NCI-H2171 (cell line): ENCODE measurements around the gene SDK2.

Experiments used
- DNase-seq: peaks from one replicate; lab custom pipeline; 2025; lab: John Stamatoyannopoulos, UW

The SDK2 gene

DNA sequence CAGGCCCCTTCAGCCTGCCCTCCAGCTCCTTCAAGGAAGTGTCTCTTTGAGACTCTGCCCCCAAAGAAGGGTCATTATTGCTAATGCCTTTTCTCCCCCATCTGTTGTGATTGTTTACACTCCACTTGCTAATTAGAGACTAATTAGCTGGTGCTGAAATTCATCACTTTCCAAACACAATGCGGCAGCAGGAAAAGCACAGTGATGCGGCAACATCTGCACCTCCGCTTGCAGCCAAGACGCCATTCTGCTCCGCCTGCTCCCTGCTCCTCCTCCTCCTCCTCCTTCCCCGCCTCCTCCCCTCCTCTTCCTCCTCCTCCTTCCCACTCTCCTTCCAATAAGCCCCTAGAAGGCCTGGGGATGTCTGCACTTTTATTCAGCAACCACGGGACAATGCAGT is 110.5 kb downstream of the SDK2 start:
- no peak for DNase-seq

DNA sequence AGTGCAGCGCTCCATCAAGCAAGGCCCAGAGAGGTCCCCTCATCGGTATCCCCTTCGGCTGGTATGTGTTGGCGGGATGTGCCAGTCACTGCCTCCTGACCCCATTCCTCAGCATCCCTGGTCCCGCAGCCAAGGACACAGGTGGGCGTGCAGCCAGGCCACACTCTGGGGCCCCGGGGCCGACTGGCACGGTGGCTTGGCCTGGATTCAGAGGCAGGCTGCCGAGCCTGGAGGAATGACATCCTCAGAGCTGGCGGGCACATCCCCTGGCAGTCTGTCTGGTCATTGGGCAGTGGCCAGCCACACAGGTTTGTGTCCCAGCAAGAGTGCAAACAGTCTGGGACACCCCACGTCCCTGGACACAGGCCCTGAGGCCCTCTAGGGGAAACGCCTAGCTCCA is 111.1 kb downstream of the SDK2 start:
- DNase-seq, result no peak

DNA sequence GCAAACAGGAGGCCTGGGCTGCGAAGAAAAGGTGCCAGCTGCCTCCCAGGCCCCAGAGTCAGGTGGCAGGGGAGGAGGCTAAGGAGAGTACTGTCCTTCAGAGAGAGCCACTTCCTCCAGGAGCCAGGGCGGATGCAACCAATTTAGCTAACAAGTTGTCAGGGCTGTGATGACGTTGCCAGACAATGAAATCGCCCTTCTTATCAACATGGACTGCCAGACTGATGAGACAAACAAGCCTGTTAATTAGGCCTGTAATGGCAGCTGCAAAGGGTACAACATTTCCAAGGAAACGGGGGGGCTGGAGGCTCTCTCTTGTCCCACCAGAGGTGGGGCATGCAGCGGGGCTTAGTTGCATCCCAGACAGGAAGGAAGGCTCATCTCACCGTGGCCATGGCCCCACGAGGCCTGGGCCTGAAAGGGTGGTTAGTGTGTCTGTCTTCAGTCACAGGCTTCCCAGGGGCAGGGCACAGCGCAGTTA is 111.8 kb downstream of the SDK2 start:
- DNase-seq, result peak; percentile 18

DNA sequence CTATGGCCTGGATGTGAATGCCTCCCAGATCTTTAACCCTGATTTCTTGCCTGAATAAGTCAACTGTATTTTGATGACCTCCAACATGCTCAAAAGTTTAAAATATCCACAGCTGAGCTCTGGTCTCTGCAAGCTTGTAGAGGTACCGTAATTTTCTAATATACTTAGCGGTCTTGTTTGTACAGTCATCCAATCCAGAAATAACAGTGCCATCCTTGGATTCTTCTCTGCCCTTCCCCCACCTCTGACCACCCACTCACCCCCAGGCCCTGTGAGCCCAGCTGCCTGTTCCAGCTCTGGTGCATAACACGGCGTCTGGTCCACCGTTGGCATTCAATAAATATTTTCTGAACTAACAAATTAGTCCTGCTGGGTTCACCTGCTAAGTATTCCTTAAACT is 113.1 kb downstream of the SDK2 start:
- DNase-seq, result no peak

DNA sequence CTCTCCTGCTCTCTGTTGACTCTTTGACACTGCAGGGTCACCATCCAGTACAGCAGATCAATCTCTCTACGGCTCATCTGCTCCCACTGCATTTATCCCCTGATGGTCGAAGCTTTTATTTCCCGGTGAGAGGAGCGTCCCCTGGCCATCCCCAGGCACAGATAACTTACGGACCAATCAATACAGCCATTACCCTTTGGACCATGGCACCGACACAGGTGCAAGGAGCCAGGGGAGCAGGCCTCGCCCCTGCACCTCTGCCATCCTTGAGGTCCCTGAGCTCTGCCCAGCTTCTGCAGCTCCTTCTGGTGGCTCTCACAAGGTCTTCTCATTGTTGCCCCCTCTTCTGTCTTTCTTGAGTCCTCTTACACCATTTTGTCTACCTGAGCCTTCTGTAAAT is 115.6 kb downstream of the SDK2 start:
- DNase-seq, result no peak

DNA sequence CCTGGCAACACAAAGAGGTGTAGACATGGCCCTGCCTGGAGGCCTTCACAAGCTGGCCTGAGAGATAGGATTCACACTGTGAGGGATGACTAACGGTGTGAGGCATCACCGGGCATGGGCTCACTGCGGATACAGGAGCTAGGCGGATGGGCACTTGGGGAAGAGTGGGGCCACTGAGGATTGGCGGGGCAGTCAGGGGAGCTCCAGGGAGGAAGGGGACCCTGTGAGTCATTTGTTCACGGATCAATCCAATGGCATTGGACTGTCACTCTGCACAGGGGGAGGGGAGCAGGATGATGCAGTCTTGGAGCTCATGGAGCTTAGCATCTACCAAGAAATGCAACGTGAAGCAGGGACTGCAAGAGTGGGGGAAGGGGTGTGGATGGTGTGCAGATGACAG is 117.3 kb downstream of the SDK2 start:
- DNase-seq, result no peak

DNA sequence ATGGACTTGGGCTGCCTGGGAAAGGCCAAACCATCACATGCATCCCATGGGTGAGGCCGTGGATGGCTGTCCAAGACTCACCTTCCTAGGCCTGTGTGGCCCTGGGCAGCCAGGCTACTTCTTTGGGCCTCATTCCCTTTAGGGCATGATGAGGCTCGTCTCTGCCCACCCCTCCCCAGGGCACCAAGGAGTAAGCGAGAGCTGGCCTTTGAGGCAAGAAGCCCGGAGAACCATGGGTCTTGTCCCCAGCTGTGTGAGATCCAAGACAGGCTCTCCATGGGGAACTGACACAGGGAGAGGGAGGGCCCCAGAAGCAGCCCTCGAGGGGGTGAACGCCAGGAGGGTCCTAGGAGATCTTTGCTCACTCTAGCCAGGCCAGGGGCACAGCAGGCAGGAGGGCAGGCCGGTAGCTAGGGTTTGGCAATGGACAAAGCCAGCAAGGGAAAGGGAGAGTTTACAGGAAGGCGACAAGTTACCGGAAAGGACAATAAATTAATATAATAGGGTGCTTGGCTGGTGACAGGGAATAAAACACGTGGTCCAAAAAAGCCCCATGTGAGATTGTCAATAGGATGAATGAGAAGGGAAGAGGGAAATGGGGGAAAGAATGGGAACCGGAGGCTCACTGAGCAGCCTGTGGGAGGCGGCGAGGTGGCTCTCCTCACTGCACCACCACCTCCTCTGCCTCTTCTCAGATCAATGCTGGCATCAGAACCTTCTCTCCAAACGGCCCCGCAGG is 119.1 kb downstream of the SDK2 start:
- DNase-seq, result no peak

DNA sequence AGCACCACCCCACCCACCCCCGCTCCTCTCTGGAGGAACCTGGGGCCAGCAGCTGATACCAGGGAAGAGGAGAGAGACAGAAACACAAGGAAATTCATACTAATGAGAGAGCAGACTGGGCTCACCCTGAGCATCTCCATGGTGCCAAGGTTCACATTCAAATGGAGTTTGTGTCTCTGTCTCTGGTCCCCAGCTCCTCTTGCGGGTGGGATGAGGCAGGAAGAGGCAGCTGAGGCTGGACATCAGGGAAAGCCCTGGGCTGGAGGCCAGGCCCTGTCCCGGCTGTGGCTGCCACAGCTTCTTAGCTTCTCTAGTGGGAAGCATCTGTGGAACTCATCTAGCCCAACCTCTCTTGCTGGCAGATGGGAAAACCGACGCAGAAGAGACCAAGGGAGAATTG is 121.5 kb downstream of the SDK2 start:
- no peak for DNase-seq

DNA sequence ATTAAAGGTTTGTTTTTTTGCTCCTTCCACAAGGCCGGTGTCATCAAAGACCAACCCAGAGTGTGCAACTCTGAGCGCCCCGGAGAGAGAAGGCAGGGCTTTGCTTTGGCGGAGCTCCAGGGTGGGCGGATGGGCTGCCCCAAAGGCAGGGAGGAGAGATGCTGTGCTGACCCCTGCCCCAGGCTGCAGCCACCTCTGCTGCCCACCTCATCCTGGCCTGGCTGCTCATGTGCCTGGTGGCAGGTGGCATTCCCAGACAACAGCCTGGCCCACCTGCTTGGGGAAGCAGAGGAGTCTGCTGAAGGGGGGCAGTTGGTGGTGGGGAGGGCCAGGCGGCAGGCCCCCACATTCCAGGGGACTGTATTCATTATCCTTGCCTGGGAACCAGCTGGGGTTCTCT is 122.1 kb downstream of the SDK2 start:
- DNase-seq, result no peak

DNA sequence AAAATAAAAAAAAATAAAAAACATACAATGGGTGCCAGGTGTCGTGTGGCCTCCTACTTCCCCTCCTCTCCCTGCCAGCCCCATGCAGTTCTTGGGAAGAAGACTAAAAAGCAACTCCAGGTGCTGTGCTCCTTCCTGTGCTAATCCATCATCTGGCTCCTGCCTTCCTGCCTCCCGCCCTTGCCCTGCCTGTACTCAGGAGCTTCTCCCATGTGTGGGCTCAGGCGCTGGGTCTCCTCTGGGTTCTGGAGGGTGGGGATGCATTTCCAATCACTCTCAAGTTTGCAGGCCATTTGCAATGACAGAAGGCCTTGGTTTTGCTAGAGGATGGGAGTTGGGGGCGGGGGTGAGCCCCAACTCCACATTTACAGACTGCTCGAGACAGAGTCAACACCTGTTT is 122.9 kb downstream of the SDK2 start:
- DNase-seq, result peak; percentile 44

DNA sequence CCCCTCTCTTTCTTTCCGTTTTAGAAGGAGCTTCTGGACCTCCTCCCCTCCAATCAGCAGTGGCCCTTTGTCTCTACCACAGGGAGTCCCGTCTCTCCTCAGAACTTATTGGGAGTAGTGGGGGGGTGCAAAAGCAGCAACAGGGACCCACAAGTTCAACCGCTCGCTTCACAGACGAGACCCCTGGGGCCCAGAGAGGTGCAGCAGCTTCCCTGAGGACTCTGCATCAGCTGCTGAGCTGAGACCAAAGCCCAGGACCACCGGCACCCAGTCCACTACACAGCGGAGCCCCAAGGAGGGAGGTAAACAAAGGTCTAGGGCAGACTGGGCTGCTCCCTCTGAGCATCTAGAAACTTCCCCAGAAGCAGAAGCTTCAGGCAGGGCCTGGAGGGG is 123.9 kb downstream of the SDK2 start:
- no peak for DNase-seq

DNA sequence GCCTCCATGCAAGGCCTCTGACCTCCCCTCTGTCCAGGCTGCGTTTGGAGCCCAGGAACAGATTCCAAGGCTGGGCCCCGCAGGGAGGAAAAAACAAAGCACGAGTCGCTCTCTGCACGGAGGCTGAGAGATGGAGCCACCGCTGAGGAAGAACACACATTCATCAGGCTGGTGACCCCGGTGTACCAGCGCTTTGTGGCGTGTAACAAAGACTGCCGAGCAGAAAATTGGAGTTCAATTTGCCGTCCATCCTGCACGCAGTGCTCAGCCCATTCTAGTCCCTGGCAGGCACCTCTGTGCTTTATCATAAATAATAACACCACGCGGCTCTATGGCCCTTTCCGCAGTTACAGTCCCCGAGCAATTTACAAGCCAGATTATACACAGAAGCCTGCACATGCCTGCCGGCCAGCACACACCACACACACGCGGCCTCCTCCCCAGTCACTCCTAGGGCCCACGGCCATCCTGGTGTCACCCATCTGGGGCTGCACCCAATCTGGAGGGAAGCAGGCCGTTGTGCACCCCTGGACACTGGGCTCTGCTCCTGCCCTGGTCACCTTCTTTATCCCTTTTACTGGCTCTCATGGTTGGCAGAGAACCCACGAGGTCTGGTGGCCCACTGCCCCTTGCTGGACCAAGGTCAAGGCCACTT is 124.4 kb downstream of the SDK2 start:
- no peak for DNase-seq

DNA sequence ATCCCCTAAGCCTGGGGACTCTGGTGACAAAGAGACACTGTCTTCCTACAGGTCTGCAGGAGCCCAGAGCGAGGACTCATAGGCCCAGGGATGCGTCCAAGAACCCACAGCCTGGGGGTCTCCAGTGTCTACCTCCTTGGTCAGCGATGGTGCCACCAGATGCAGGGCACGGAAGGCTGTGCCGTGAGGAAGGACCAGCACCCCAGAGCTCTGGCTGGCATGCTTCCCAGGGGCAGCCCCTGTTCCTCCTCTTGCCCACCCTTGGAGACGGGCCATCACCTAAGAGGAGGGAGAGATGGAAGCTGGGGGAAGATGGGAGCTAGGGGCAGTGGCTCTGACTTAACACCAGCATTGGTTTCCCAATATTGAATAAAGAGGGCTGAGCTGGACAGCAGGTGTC is 125.2 kb downstream of the SDK2 start:
- DNase-seq, result no peak

DNA sequence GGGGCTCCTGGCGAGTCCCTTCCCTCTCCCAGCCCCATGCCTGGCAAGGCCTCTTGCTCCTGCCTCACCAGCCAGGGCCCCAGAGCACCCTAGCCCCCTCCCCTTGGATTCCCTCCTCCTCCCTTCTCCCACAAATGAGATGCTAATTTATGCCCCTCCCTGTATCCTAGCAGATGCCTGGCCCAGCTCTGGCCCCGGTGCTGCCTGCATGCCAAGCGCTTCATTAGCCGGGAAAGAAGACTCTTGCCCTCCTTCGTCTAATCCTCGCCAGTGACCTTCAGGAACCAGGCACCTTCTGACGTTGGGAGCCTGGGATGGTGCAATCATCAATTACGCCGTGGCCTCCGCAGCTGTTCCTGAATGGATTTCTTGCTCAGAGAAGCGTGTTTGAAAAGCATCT is 127.8 kb downstream of the SDK2 start:
- no peak for DNase-seq

DNA sequence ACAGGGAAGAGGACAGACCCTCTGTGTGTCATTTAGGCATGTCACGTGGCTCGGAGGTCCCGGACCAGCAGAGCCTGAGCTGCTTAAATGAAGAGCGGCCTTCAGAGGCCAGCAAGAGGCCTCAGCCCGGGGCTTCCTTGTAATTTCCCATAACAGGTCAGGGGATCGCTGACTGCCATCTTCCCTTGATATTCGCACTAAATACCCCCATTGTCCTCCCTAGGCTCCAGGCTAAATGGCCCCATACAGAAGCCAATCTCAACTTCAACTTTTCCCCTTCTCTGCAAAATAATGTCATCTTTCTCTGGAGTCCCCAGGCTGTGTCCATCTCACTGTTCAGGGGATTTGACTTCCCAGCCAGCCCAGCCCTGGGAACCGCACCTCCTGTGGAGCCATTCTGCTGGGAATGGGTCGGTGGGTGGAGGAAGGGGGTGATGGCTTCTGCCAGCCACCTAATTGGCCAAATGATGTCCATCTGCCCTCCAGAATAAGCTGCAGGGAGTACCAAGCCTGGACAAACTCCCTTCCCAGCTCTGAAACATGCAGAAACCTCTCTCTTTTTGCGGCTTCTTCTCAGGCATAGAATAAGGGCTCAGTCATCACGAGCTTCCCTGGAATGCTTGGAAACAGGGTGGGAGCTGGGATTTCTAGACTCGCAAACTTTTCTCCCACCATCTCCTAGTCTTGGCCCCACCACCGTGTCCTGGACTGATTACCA is 129.9 kb downstream of the SDK2 start:
- DNase-seq, result no peak

DNA sequence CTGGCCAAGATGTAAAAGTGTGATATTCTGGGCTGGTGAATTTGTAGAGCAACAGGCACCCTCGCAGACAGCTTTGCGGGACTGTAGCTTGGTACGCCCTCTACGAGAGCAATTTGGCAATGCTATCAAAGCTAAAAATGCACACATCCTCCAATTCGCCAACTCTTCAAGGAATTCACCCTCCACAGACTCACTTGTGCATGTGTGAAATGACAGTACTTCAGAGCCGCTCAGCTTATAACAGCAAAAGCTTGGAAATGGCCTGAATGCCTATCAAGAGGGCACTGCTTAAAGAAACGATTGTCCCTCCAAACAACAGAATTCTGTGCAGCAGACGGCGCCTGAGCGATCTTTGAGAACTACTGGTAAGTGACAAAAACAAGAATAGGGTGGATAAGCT is 130.8 kb downstream of the SDK2 start:
- no peak for DNase-seq

DNA sequence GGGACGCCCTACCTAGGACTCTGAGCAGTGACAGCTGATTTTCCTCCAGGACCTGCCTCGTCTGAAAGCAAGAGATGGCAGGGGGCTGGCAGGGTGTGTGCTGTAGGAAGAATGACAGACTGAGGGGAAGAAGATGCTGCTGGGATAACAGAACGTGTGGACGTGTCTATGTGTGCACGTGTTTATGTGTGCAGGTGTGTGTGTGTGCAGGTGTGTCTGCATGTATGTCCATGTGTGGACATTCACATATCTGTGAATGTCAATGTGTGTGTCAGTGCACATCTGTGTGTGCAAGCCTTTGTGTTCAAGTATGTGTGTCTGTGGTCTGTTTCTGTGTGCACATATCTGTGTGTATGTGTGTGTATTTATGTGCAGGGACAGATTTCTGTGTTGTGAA is 132.5 kb downstream of the SDK2 start:
- no peak for DNase-seq

DNA sequence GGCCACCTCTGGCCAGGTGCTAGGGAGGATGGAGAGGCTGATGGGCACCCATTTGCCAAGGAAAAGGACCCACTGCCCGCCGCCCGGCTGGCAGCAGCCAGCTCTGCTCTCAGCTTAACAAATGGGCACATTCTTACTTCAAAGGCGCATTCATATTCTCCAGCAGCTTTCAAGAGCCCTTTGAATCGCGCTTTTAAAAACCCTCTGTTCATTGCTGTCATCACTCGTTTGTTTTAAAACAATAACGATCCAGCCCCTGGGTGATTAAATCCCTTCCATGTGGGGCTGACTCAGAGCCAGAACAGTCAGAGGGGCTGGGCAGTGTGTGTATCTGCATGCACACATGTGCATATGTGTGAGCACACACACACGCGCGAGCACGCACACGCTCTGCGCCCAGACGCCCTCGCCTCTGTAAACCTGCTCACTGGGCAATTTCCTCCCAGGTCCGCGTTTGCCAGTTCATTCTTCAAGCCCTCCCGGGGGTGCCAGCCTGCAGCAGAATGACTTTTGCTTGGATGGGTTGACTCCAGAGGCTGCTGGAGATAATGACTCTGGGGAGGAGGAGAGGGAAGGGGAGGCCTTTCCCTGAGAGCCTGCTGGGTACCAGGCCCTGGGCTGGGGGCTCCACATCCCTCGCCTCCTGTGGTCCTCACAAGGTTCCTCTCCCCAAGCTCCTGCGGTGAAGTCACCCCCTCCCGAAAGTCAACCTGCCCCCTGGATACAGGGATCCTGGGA is 133.1 kb downstream of the SDK2 start:
- DNase-seq, result no peak

DNA sequence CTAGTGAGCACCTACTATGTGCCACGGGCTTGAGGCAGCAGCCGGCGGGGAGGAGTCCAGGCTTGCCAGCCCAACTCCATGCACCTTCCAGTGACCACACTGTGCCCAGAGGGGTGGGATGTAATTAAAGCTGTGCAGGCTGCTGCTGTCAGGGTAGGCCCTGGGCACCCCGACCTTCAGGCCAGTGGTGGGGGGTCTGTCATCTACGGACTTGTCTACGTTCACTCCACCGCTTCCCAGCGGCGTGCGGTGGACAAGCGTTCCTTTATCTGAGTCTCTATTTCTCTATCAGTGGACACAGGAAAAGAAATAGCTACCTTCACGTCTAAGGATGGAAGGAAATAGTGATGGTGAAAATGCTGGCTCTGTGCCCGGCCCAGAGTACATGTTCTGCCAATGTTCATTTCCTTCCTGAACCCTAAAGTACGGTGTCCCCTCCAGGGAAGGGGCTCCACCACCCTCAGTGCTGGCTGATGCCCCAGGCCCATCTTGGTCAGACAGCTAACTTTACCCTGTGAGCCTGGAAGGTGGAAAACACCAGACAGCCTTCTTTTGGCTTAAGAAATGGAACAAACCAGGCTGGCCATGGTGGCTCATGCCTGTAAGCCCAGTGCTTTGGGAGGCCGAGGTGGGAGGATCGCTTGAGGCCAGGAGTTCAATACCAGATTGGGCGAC is 135.2 kb downstream of the SDK2 start:
- no peak for DNase-seq

DNA sequence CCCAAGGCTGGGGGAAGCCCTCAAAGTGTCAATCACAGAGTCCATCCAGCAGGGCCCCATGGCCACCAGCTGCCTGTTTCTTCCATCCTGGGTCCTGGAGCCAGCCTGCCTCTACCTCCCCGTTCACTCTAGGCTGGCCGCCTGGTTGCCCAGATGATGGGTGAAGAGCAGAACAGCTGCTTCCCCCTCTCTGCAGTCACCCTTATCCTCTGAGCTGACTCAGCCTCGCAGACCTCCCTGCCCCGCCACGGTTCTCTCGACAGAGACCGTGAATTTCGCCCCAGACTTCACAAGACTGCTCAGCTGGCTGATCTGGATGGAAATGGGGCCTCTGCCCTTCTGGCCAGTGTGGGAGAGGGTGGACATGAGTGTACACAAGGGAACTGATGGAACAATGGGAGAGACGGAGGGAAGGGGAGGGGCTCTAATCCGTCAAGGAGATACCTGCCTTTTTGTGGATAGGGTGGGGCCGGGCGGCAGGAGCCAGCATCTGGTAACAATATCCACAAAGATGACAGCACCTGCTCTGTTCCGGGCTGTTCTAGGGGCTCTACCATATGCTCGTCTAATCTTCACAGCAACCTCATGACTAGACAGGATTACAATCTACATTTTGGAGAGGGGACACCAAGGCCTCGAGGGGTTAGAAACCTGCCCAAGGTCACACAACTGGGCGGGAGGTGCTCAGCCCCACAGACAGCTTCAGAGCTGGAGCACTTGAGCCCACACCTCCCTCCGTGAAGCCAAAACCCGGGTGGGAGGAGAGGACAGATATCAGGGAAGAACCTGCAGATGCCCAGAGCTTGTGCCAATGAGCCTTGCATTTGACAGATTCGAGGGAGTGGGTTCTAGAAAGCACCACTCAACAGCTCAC is 136.0 kb downstream of the SDK2 start:
- peak; percentile 74 for DNase-seq
